GM19452 (cell line): ENCODE data around the gene MAN2A1.
A peak's percentile ranks its signal among the peaks of the same experiment; 100 is the strongest.
"Not testable (repeated sequence)": the region's sequence is repeated elsewhere in the genome, so short reads cannot be mapped to it uniquely, and the experiment has no call there.

Experiments used
- ATAC-seq: cut with Tn5 transposase; IDR thresholded peaks from one replicate; pipeline ENCODE4 v1.9.1; 2021; ENCODE audit not compliant: unreplicated experiment

Gene MAN2A1

DNA sequence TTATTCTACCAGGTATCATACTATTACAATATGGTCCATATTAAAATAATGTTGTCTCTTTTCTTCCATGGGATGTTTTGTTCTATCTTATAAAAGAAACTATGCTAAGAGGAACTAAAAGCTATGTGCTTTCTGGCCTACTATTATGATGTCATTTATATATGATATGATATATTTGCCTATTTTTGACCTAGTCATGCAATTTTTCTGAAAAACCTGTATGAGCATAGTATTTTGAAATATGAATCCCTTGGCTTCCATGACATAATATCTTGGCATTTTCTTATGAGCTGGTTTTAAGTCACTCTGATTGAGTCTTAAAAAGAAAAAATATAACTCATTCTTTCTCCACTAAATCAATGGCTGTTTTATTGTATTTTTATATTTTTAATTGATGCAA lies 60.7 kb downstream of the MAN2A1 start:
- ATAC-seq, result no peak

GRCh38 chr5:109753279-109753678 lies 63.6 kb downstream of the MAN2A1 start:
- no peak for ATAC-seq

DNA sequence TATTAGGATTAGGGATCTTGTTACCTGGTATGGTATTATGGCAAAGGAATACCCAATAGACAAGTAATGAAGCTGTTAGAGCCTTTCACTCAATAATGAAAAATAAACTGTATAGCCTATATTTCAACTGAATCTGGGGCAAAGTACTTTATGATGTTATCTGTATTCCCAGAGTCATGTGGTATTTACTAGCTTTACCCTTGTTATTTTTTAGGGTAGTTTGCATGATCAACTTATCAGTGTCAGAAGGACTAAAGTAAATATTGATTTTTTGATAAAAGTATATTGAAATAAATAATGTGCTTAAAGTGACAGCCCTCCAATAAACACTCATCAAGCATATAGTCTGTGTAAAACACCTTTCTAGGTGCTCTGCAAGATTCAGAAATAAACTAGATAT lies 64.6 kb downstream of the MAN2A1 start:
- ATAC-seq, result no peak

DNA sequence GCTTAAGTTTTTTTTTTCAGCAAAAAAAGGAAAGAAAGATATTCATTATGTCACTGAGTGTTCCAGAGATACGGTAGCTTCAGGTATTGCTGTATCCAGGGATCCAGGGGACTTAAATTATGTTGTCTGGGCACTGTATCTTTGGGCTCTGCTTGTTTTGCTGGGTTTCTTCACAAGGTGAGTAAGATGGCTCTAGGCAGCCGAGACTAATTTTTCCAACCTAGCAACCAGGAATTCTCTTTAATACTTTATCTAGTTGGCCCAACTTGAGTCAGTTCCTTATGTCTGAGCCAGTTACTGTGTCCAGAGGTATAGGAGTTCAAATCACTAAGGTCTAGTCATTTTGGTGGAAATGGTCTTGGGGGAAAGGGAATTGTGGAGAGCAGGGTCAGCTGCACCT lies 66.0 kb downstream of the MAN2A1 start:
- ATAC-seq, result no peak

DNA sequence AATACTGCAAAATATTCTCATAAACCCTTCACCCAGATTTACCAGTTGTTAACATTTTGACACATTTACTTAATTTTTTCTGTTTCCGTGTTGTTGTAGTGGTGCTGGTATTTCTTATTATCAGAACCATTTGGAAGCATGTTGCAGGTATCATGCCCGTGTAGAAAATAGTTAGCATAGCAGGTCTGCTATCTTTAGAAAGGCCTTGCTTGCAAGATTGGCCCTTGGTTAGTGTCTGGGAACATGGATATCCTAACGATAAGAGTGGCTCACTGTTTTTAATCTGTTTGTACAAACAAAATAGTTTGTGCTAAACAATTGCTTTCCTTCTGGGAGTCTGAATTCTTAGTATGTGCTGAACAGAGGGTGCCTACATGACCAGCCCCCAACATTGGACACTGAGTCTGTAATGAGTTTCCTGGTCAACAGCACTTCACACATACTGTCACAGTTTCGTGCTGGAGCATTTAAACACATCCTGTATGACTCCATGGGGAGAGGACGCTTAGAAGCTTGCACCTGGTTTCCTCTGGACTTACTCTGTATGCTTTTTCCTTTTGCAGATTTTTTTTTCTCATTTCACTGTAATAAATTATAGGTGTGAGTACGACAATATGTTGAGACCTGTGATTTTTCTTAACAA lies 66.9 kb downstream of the MAN2A1 start:
- no peak for ATAC-seq

GRCh38 chr5:109757490-109757889 lies 67.8 kb downstream of the MAN2A1 start:
- no peak for ATAC-seq

GRCh38 chr5:109759306-109759705 lies 69.6 kb downstream of the MAN2A1 start:
- peak; percentile 78 for ATAC-seq

GRCh38 chr5:109760130-109760529 lies 70.4 kb downstream of the MAN2A1 start:
- ATAC-seq, result not testable (repeated sequence)

DNA sequence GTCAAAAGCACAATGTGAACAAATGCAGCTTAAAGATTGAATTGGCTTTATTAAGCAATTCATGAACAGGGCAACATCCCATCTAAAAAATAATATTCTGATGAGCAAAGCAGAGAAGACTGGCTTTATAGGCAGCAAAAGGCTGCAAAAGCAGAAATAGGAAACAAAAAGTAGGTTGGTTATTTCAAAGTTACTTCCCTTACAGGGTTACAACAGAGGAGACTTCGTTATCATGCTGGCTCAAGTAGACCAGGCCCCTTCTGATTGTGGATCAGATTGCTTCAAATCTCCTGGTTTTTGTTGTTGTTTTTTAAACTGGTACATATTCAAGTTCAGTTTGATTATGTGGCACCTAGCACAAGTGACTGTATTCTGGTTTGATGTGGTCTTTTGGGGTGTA lies 73.1 kb downstream of the MAN2A1 start:
- no peak for ATAC-seq

DNA sequence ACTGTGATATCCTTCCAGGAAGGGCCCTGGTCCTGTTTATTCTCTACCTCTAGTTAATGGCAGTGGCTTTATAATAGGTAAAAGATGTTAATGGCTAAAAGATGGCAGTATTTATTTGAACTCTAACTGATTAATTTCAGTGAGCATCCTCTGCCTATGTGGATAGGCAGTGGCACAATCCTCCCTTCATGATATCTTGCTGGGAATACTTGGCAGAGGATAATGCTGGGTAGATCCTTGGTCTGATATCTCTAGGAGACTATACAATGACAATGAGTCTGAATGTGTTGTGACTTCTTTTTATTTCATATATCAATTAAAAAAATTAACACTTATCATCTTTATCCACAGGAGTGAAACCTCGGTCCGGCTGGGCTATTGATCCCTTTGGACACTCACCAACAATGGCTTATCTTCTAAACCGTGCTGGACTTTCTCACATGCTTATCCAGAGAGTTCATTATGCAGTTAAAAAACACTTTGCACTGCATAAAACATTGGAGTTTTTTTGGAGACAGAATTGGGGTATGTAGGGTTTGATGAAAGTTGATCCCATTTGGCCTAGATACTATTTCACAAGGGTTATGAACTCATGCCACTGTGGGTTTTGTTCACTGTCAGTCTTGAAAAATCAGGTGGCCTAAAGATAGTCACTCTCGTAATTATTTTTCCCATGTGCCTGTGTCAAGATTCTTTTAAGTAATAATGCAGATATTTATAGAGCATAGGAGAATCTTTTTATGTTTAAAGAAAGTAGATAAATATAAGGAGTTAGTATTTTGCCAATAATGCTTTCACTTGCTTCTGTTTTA lies 77.7 kb downstream of the MAN2A1 start:
- ATAC-seq, result no peak

- ATAC-seq, result no peak
These were observed 78.3 kb downstream of the MAN2A1 start for GRCh38 chr5:109767997-109768396.

DNA sequence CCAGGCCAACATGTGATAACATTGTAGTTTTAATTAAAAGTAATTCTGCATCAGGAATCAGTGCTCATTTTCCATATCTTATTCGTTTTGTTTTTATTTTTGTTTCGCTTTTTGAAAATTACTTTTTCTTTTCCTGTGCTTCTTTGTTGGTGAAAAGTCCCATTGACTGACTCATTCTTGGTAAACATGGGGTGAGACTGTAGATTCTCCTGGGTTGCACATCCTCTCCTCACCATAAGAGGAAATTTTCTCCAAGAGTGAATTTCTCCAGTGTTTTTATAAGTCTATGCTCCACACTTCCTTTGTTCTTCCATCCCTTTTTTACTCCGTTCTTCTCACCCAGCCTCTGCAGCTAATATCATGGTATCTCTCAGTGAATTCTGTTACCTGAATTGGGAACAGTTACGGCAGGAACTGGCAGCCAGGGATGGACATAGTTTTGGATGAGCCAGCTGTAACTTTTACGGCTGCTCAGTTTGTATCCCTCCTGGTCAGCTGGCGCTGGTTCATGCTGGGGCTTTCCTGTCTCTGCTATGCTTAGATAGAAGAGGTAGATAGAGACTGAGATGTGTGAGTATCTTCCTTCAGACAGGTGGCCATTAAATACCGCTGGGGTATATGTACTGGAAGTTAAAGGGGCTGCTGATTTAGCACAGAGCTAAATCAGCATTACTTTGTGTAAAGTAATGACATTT lies 80.0 kb downstream of the MAN2A1 start:
- ATAC-seq, result no peak

DNA sequence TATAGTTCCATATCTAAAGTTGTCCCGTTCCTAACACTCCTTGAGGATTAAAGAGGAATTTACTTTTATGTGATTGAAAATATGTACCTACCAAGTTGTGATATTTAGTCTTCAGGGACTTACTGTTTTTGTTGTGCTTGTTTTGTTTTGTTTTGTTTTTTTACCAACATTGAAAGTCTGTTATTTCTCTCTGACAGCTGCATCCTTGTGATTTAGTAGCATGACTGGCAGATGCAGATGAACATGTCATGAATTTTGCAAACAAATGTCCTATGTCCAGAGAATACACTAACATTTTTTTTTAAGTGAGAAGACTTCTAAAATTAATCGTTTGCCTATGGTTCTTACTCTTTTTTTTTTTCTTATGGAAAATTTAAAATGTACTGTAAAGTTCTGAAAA lies 85.4 kb downstream of the MAN2A1 start:
- ATAC-seq, result no peak

GRCh38 chr5:109779036-109779735 lies 89.5 kb downstream of the MAN2A1 start:
- no peak for ATAC-seq

- no peak for ATAC-seq
These were observed 95.0 kb downstream of the MAN2A1 start for GRCh38 chr5:109784687-109785086.

DNA sequence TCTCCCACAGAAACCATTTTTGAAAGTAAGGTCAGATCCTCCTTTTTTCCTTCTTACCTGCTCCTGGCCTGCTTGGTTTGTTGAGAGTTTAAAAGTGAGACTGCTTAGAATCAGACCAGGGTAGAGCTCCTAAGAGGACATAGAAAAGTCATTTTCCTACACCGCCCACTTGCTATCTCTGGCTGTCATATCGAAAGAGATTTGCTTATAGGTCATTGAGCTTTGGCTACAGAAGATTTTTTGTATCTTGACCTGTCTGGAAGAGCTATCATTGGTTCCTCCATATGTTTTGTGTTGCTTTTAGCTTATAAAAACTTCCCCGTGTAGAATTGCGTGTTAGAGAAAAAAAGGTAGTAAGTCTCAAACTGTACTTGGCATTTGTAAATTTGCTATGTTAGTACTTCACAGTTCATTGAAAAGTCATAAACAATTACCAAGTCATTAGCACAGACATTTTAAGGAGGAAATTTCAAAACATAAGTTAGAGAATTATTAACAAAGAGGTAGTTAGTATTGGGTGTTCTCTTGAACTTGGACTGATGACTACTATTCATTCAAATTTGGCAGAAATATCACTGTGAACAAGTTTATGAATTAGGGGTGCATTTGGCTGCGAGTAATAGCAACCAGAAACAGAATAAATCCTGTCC lies 96.6 kb downstream of the MAN2A1 start:
- no peak for ATAC-seq

DNA sequence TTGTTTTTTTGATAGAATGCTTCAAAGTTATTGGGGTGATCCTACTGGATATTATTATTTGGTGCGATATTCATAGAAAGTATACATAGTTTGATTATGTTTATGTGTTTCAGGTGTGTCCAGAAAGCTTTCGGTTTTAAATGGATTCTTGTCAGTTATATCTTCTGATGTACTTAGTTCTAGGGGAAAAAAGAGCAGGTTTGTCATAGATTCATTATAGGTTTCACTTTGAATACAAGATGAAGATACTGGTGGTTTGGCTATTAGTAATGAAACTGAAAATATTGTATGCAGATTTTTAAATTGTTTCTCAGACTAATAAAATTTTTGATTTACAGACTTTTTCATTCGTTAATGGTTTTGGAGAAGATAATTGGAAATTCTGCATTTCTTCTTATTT lies 98.9 kb downstream of the MAN2A1 start:
- ATAC-seq, result peak; percentile 98

GRCh38 chr5:109792613-109793012 lies 102.9 kb downstream of the MAN2A1 start:
- no peak for ATAC-seq

GRCh38 chr5:109803854-109804253 lies 114.1 kb downstream of the MAN2A1 start:
- ATAC-seq, result no peak

- ATAC-seq, result peak; percentile 76
These were observed 115.7 kb downstream of the MAN2A1 start for GRCh38 chr5:109805472-109805871.

DNA sequence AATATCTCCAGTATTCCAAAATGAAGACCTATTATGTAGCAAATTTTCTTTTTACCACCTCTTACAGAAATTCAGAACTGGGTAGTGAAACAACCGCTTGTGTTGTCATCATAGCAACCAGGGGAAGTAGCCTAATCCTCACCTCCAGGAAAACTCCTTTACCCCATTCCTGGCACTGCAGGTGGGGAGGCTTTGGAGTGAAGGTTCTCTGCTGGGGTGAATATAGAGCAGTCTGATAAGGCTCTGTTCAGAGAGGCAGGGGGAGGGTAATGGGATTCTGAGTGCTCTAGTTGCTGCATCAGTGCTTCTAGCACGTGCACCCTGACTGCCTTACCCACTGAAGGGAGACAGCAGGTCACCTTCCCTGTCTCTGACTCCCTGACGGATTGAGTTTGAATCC lies 116.2 kb downstream of the MAN2A1 start:
- peak; percentile 56 for ATAC-seq
